OCI-LY3 (cell line): ENCODE measurements around the gene IFT122.
"Not testable (repeated sequence)": the region's sequence is repeated elsewhere in the genome, so short reads cannot be mapped to it uniquely, and the experiment has no call there.

Experiments
- EZH2phosphoT487 ChIP-seq: fragments of 200-600 bp; shearing (Covaris generic); IDR thresholded peaks from 2 replicates; pipeline ENCODE4 v1.6.1; 2018; ENCODE audit warnings: antibody characterized with exemption, mixed run types, low read depth
- TF ChIP-seq, protein P1 (sequence below): fragments of 200-600, 300-600 bp; sonication (generic); IDR thresholded peaks from 2 replicates; pipeline ENCODE4 v1.5.1; 2014; ENCODE audit warnings: antibody characterized with exemption, low read length, low read depth

DNA sequence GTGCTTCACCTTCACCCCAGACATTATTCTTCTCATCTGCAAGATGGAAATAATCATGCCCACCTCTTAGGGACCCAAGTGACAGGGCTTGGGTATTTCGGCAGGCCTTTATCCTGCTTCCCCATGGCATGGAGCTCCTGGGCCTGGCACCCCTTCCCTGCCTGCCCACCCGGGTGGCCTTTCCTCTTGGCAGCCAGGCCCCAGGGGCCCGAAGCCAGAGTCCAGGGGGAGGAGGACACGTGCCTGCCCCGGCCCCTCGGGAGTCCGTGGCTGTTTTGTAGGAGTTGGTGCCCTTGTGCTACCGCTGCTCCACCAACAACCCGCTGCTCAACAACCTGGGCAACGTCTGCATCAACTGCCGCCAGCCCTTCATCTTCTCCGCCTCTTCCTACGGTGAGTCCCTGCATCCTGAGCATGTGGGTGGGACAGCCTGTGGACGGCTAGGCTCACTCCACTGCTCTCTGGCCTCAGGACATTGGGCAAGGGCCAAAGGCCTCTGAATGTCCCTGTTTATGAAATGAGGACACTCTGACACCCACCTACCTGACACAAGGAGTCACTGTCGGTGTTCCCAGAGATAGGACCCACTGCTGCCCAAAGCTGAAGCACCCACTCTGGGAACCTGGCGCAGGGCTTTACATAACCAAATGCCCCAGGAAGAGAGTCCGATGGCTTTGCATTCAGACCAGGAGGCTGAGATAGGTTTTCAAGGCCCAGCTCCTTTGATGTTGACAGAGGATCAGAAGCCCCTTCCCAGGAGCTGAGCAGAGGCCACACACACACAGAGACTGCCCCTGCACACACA, 46.1 kb upstream of the IFT122 start:
- TF ChIP-seq, protein P1, sequence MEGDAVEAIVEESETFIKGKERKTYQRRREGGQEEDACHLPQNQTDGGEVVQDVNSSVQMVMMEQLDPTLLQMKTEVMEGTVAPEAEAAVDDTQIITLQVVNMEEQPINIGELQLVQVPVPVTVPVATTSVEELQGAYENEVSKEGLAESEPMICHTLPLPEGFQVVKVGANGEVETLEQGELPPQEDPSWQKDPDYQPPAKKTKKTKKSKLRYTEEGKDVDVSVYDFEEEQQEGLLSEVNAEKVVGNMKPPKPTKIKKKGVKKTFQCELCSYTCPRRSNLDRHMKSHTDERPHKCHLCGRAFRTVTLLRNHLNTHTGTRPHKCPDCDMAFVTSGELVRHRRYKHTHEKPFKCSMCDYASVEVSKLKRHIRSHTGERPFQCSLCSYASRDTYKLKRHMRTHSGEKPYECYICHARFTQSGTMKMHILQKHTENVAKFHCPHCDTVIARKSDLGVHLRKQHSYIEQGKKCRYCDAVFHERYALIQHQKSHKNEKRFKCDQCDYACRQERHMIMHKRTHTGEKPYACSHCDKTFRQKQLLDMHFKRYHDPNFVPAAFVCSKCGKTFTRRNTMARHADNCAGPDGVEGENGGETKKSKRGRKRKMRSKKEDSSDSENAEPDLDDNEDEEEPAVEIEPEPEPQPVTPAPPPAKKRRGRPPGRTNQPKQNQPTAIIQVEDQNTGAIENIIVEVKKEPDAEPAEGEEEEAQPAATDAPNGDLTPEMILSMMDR: not testable (repeated sequence)
- not testable (repeated sequence) for TF ChIP-seq EZH2phosphoT487
